IMR-90 (cell line): ENCODE results near the gene DGKB. TPM values are rescaled to one million over a fixed set of nuclear protein-coding genes. Genes with fewer than 3 reads are reported as not detected.

Experiments used
- ATAC-seq: fragments of 200-7000 bp; cut with Tn5 transposase; 2 replicates; pipeline ENCODE4 v1.9.1; 2020; ENCODE audit warnings: low read depth, mild to moderate bottlenecking, moderate library complexity
- BruUV-seq: library from RNA; stranded (reverse); fragments of 400-500 nt; replicated peaks from 2 replicates; lab custom pipeline; 2021; lab: Mats Ljungman, UMichigan
- CTCF ChIA-PET: fragments of 300-600 bp; formaldehyde crosslinking; extraction: SDS; loops from one replicate; lab custom pipeline; 2021; ENCODE audit warnings: antibody characterized with exemption; lab: Yijun Ruan, JAX
- POLR2A ChIA-PET: fragments of 300-600 bp; sonication (Branson Sonifier 250); formaldehyde crosslinking; loops from one replicate; lab custom pipeline; 2022; ENCODE audit warnings: antibody characterized with exemption; ENCODE audit not compliant: unreplicated experiment; lab: Charles Lee
- DNase-seq: peaks from one replicate; pipeline ENCODE4 v3.0.0; 2013
- H2AFZ ChIP-seq: replicated peaks from 2 replicates; pipeline ENCODE3; 2013; ENCODE audit warnings: low read length, mild to moderate bottlenecking; ENCODE audit not compliant: poor library complexity
- H2AK5ac ChIP-seq: 2 replicates; pipeline ENCODE4 v1.6.1; 2013; ENCODE audit warnings: low read depth, low read length, inconsistent platforms
- H2AK9ac ChIP-seq: replicated peaks from 2 replicates; pipeline ENCODE3; 2013; ENCODE audit warnings: mild to moderate bottlenecking, low read depth, low read length, moderate library complexity; ENCODE audit not compliant: poor library complexity
- H2BK120ac ChIP-seq: 2 replicates; pipeline ENCODE4 v1.6.1; 2013; ENCODE audit warnings: low read depth, low read length, inconsistent platforms
- H2BK15ac ChIP-seq: 3 replicates; pipeline ENCODE4 v1.6.1; 2013; ENCODE audit warnings: low read depth, low read length, inconsistent platforms
- H2BK20ac ChIP-seq: 2 replicates; pipeline ENCODE4 v1.6.1; 2013; ENCODE audit warnings: low read depth, mild to moderate bottlenecking, inconsistent platforms, low read length, moderate library complexity
- H2BK5ac ChIP-seq: 2 replicates; pipeline ENCODE4 v1.6.1; 2013; ENCODE audit warnings: mild to moderate bottlenecking, low read depth, low read length, inconsistent platforms; ENCODE audit not compliant: poor library complexity, severe bottlenecking
- H3K14ac ChIP-seq: replicated peaks from 2 replicates; pipeline ENCODE4 v1.6.1; 2013; ENCODE audit warnings: low read depth, low read length, inconsistent platforms
- H3K18ac ChIP-seq: 2 replicates; pipeline ENCODE4 v1.6.1; 2013; ENCODE audit warnings: low read depth, low read length, control low read depth
- H3K23ac ChIP-seq: 2 replicates; pipeline ENCODE4 v1.6.1; 2013; ENCODE audit warnings: low read depth, low read length, inconsistent platforms
- H3K27ac ChIP-seq: 2 replicates; pipeline ENCODE4 v1.5.1; 2013; ENCODE audit warnings: mild to moderate bottlenecking, control low read depth, low read length; ENCODE audit not compliant: insufficient read depth
- H3K27me3 ChIP-seq: 2 replicates; pipeline ENCODE4 v1.6.1; 2013; ENCODE audit warnings: low read length; ENCODE audit not compliant: control insufficient read depth, insufficient read depth
- H3K36me3 ChIP-seq: 2 replicates; pipeline ENCODE4 v1.6.1; 2013; ENCODE audit warnings: low read length, mixed read lengths; ENCODE audit not compliant: control insufficient read depth, insufficient read depth
- H3K4ac ChIP-seq: 2 replicates; pipeline ENCODE4 v1.6.1; 2013; ENCODE audit warnings: low read depth, low read length, inconsistent platforms
- H3K4me1 ChIP-seq: 2 replicates; pipeline ENCODE4 v1.6.1; 2013; ENCODE audit warnings: low read length, mixed read lengths; ENCODE audit not compliant: control insufficient read depth, insufficient read depth
- H3K4me2 ChIP-seq: 2 replicates; pipeline ENCODE4 v1.6.1; 2013; ENCODE audit warnings: low read depth, mild to moderate bottlenecking, control low read depth, low read length, moderate library complexity
- H3K4me3 ChIP-seq: 2 replicates; pipeline ENCODE4 v1.5.1; 2013; ENCODE audit warnings: low read depth, mild to moderate bottlenecking, control low read depth, low read length, moderate library complexity; ENCODE audit not compliant: insufficient read depth
- H3K56ac ChIP-seq: 2 replicates; pipeline ENCODE4 v1.6.1; 2013; ENCODE audit warnings: low read length, inconsistent platforms; ENCODE audit not compliant: insufficient read depth; ENCODE audit errors: extremely low read depth
- H3K79me1 ChIP-seq, 2 experiments: 2 replicates each; pipeline ENCODE4 v1.6.1; 2013; ENCODE audit warnings: low read length in 2 of 2, inconsistent platforms in 1 of 2, low read depth in 1 of 2
- H3K9ac ChIP-seq: 2 replicates; pipeline ENCODE4 v1.6.1; 2013; ENCODE audit warnings: low read depth, low read length, control low read depth
- H3K9me1 ChIP-seq: 2 replicates; pipeline ENCODE4 v1.6.1; 2013; ENCODE audit warnings: low read length, inconsistent platforms; ENCODE audit not compliant: insufficient read depth
- H3K9me3 ChIP-seq: 2 replicates; pipeline ENCODE4 v1.6.1; 2013; ENCODE audit warnings: low read length; ENCODE audit not compliant: control insufficient read depth, insufficient read depth
- H4K20me1 ChIP-seq: 2 replicates; pipeline ENCODE4 v1.6.1; 2013; ENCODE audit warnings: low read length, inconsistent platforms; ENCODE audit not compliant: insufficient read depth
- H4K5ac ChIP-seq: 2 replicates; pipeline ENCODE4 v1.6.1; 2013; ENCODE audit warnings: mild to moderate bottlenecking, low read depth, low read length, control low read depth
- H4K8ac ChIP-seq, 2 experiments: 2 replicates each; pipeline ENCODE4 v1.6.1; 2013; ENCODE audit warnings: low read depth in 2 of 2, low read length in 2 of 2, control low read depth in 1 of 2, inconsistent platforms in 1 of 2
- H4K91ac ChIP-seq: 2 replicates; pipeline ENCODE4 v1.6.1; 2013; ENCODE audit warnings: low read depth, low read length, inconsistent platforms; ENCODE audit not compliant: insufficient read depth
- CEBPB ChIP-seq: IDR thresholded peaks from 2 replicates; pipeline ENCODE4 v1.6.1; 2012; ENCODE audit warnings: low read depth, low read length, improper control_type of control experiment
- CHD1 ChIP-seq: IDR thresholded peaks from 2 replicates; pipeline ENCODE4 v1.6.1; 2012; ENCODE audit warnings: low read depth, low read length, improper control_type of control experiment
- CTCF ChIP-seq: conservative IDR thresholded peaks from 2 replicates; pipeline ENCODE4 v1.5.1; 2012; ENCODE audit warnings: mild to moderate bottlenecking, low read depth, low read length, improper control_type of control experiment
- ELK1 ChIP-seq: fragments of 150-350 bp; IDR thresholded peaks from 2 replicates; pipeline ENCODE4 v1.6.1; 2016; ENCODE audit warnings: low read depth, mild to moderate bottlenecking, low read length, moderate library complexity, borderline replicate concordance
- MAFK ChIP-seq: IDR thresholded peaks from 2 replicates; pipeline ENCODE4 v1.6.1; 2012; ENCODE audit warnings: low read depth, low read length, improper control_type of control experiment
- MAZ ChIP-seq: IDR thresholded peaks from 2 replicates; pipeline ENCODE4 v1.6.1; 2012; ENCODE audit warnings: low read depth, mild to moderate bottlenecking, low read length, improper control_type of control experiment, moderate library complexity, borderline replicate concordance
- NFE2L2 ChIP-seq: fragments of 150-350 bp; IDR thresholded peaks from 2 replicates; pipeline ENCODE4 v1.6.1; 2016; ENCODE audit warnings: low read depth, mild to moderate bottlenecking, low read length
- USF2 ChIP-seq: fragments of 150-350 bp; IDR thresholded peaks from 2 replicates; pipeline ENCODE4 v1.6.1; 2017; ENCODE audit warnings: mild to moderate bottlenecking, antibody characterized with exemption, low read length, low read depth
- WGBS, 2 experiments: methylation state at CpG; one replicate each; pipeline versions ENCODE4 v1.1.5 to v1.1.7; 2013; ENCODE audit warnings: missing lambda C conversion rate in 2 of 2; ENCODE audit not compliant: insufficient read length in 1 of 2; ENCODE audit errors: extremely low coverage in 2 of 2; 5-methylcytosine and 5-hydroxymethylcytosine counted together
- dilution Hi-C: fragments of 300-500 bp; cut with HindIII; formaldehyde crosslinking; loops from one replicate; pipeline ENCODE4 v1.14.3; 2018; ENCODE audit warnings: low sequenced_read_pairs; ENCODE audit not compliant: unreplicated experiment
- in situ Hi-C: fragments of 300-500 bp; cut with MboI; formaldehyde crosslinking; loops from 3 replicates; pipeline ENCODE4 v1.14.3; 2019; ENCODE audit warnings: low sequenced_read_pairs, inconsistent platforms, mixed read lengths
- intact Hi-C: fragments of 100-400 bp; cut with micrococcal nuclease; formaldehyde crosslinking; loops from 2 replicates; pipeline ENCODE4 v1.10.0; 2022
- polyA plus RNA-seq, 3 experiments: library from polyadenylated mRNA; depleted of rRNA; stranded (reverse); fragments of >200 nt; gene quantifications; 2 replicates each; pipeline ENCODE4 v1.2.3, GENCODE V29; 2012; ENCODE audit warnings: low replicate concordance in 1 of 3
- total RNA-seq: library from RNA; depleted of rRNA; stranded (reverse); fragments of >200 nt; gene quantifications from 2 replicates; pipeline ENCODE4 v1.2.3, GENCODE V29; 2012

The DGKB gene
- total and polyA plus RNA-seq, 2 of the 4 experiments (the other 2 are of a cell fraction): not detected

GRCh38 chr7:14752301-14752700, 150.2 kb downstream of the DGKB start:
- no peak overlapping the region for H2AK5ac ChIP-seq
- H4K91ac ChIP-seq: no peak overlapping the region
- H3K4me1 ChIP-seq: no peaks in the 10 kb centered on the region
- no peak for DNase-seq
- H3K9me3 ChIP-seq: no peaks in the 10 kb centered on the region
- no peak overlapping the region for H3K27ac ChIP-seq
- no peak overlapping the region for H2BK5ac ChIP-seq
- H2AK9ac ChIP-seq: no peak overlapping the region
- WGBS, 2 experiments: no CpG with 5 or more reads among the region's 3 CpGs
- no peak overlapping the region for H3K4ac ChIP-seq
- ATAC-seq: no peak
- H3K36me3 ChIP-seq: no peaks in the 10 kb centered on the region
- no peak overlapping the region for H3K14ac ChIP-seq
- H2AFZ ChIP-seq: no peak overlapping the region
- no TSS peak for BruUV-seq
- no peaks in the 10 kb centered on the region for H3K27me3 ChIP-seq
- no peak overlapping the region for H3K56ac ChIP-seq
- ChIA-PET POLR2A (no interaction called here), CTCF (interaction anchor here (0.8 kb wide), 1 partner anchor 31 kb away, joined by 4 read pairs; no protein-coding TSS in a partner anchor)
- no peak overlapping the region for H2BK20ac ChIP-seq
- dilution Hi-C loops (no loop called here), intact Hi-C loops (no loop called here), in situ Hi-C loops (no loop called here)
- H4K8ac ChIP-seq: no peak overlapping the region
- H3K9me1 ChIP-seq: no peaks in the 10 kb centered on the region
- H3K23ac ChIP-seq: no peak overlapping the region
- no peak overlapping the region for H2BK120ac ChIP-seq
- no peak for TF ChIP-seq NFE2L2
- no peak for TF ChIP-seq MAFK
- TF ChIP-seq ELK1: no peak
- no peak for TF ChIP-seq CEBPB
- no peak for TF ChIP-seq MAZ
- no peak for TF ChIP-seq CHD1
- no peak for TF ChIP-seq USF2
- no peak for TF ChIP-seq CTCF
- no peak overlapping the region for H3K4me3 ChIP-seq
- H3K79me1 ChIP-seq: no peaks in the 10 kb centered on the region
- no peak overlapping the region for H3K4me2 ChIP-seq
- no peak overlapping the region for H3K9ac ChIP-seq
- no peaks in the 10 kb centered on the region for H4K20me1 ChIP-seq
- H3K18ac ChIP-seq: no peak overlapping the region
- H2BK15ac ChIP-seq: no peak overlapping the region
- H4K5ac ChIP-seq: no peak overlapping the region
